ENCODE results near the gene POMT1. TPM values are rescaled to one million over a fixed set of nuclear protein-coding genes. Genes with fewer than 3 reads are reported as not detected.
"Not testable (repeated sequence)": the region's sequence is repeated elsewhere in the genome, so short reads cannot be mapped to it uniquely, and the experiment has no call there.

Gene POMT1
- total RNA-seq, 1 experiment from 2014 or later, result 58.0 TPM

DNA sequence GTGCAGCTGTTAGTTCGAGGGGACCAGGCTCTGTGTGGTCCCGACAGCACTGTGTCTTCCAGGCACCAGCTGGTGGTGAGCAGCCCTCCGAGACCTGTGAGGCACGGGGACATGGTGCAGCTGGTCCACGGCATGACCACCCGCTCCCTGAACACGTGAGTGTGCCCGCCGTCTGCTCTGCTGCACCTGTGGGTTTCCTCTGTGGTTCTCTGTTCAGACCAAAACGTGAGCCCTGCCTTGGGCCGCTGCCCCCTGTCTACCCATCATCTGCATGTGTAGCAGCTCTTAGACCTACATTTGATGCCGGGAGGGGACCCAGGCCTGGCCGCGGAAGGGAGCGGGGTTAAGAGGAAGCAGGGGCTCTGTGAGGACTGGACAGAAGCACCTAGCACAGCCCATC lies 10.5 kb downstream of the POMT1 start:
- CTCF ChIA-PET, result no interaction called here
- intact Hi-C loops (cut with micrococcal nuclease; ENCODE audit: unreplicated experiment) (no loop called here), in situ Hi-C loops (cut with HindIII; ENCODE audit: low pct_unique_long_range_greater_than_20kb, low sequenced_read_pairs) (no loop called here)
- no peaks in the 10 kb centered on the region for H3K36me3 ChIP-seq (ENCODE audit: control insufficient read depth, insufficient read depth, low read length)
- BruUV-seq (replicated peaks), result no TSS peak
- H3K4me1 ChIP-seq (ENCODE audit: control insufficient read depth, insufficient read depth, low read length), result no peaks in the 10 kb centered on the region
- DNase-seq (ENCODE audit: low read depth, low spot score) (no peak), ATAC-seq (no peak; the same call in 1 of the 2 replicates)
- H3K9me3 ChIP-seq (ENCODE audit: control insufficient read depth, insufficient read depth, low read depth, low read length), result no peaks in the 10 kb centered on the region
- H3K27me3 ChIP-seq (ENCODE audit: control insufficient read depth, insufficient read depth, low read length), result no peaks in the 10 kb centered on the region
- POLR2A ChIA-PET, result no interaction called here
- H3K4me3 ChIP-seq (ENCODE audit: low read depth in 2 of 2, low read length in 2 of 2), result no peak overlapping the region
- TF ChIP-seq, protein P1, sequence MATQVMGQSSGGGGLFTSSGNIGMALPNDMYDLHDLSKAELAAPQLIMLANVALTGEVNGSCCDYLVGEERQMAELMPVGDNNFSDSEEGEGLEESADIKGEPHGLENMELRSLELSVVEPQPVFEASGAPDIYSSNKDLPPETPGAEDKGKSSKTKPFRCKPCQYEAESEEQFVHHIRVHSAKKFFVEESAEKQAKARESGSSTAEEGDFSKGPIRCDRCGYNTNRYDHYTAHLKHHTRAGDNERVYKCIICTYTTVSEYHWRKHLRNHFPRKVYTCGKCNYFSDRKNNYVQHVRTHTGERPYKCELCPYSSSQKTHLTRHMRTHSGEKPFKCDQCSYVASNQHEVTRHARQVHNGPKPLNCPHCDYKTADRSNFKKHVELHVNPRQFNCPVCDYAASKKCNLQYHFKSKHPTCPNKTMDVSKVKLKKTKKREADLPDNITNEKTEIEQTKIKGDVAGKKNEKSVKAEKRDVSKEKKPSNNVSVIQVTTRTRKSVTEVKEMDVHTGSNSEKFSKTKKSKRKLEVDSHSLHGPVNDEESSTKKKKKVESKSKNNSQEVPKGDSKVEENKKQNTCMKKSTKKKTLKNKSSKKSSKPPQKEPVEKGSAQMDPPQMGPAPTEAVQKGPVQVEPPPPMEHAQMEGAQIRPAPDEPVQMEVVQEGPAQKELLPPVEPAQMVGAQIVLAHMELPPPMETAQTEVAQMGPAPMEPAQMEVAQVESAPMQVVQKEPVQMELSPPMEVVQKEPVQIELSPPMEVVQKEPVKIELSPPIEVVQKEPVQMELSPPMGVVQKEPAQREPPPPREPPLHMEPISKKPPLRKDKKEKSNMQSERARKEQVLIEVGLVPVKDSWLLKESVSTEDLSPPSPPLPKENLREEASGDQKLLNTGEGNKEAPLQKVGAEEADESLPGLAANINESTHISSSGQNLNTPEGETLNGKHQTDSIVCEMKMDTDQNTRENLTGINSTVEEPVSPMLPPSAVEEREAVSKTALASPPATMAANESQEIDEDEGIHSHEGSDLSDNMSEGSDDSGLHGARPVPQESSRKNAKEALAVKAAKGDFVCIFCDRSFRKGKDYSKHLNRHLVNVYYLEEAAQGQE (IDR thresholded peaks at IDR 0.05; ENCODE audit: insufficient read depth in 1 of 2, low read depth in 2 of 2, low read length in 1 of 2), result no peak
- TF ChIP-seq CTCF (IDR thresholded peaks at IDR 0.05) (no peak), POLR2AphosphoS5 (IDR thresholded peaks at IDR 0.05; ENCODE audit: low read depth, low read length) (no peak), SIN3A (IDR thresholded peaks at IDR 0.05; ENCODE audit: borderline replicate concordance, insufficient read depth, low read depth, low read length) (no peak), TCF7L2 (IDR thresholded peaks at IDR 0.05; ENCODE audit: low read depth, low read length) (no peak)
- no peak overlapping the region for H3K27ac ChIP-seq (ENCODE audit: low read length)

DNA sequence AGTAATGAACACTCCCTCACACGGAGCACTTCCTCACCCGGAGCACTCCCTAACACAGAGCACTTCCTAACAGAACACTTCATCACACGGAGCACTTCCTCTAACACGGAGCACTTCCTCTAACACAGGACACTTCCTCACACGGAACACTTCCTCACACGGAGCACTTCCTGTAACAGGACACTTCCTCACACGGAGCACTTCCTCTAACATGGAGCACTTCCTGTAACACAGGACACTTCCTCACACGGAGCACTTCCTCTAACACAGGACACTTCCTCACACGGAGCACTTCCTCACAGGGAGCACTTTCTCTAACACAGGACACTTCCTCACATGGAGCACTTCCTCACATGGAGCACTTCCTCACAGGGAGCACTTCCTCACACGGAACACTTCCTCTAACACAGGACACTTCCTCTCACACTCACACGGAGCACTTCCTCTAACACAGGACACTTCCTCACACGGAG lies 12.9 kb downstream of the POMT1 start:
- CTCF ChIA-PET; H3K4me3 ChIP-seq (ENCODE audit: low read depth in 2 of 2, low read length in 2 of 2); ATAC-seq; in situ Hi-C loops (cut with HindIII; ENCODE audit: low pct_unique_long_range_greater_than_20kb, low sequenced_read_pairs); H3K36me3 ChIP-seq (ENCODE audit: control insufficient read depth, insufficient read depth, low read length); H3K27me3 ChIP-seq (ENCODE audit: control insufficient read depth, insufficient read depth, low read length); BruUV-seq (replicated peaks); POLR2A ChIA-PET; H3K4me1 ChIP-seq (ENCODE audit: control insufficient read depth, insufficient read depth, low read length); intact Hi-C loops (cut with micrococcal nuclease; ENCODE audit: unreplicated experiment); DNase-seq (ENCODE audit: low read depth, low spot score); H3K27ac ChIP-seq (ENCODE audit: low read length); H3K9me3 ChIP-seq (ENCODE audit: control insufficient read depth, insufficient read depth, low read depth, low read length): not testable (repeated sequence)

DNA sequence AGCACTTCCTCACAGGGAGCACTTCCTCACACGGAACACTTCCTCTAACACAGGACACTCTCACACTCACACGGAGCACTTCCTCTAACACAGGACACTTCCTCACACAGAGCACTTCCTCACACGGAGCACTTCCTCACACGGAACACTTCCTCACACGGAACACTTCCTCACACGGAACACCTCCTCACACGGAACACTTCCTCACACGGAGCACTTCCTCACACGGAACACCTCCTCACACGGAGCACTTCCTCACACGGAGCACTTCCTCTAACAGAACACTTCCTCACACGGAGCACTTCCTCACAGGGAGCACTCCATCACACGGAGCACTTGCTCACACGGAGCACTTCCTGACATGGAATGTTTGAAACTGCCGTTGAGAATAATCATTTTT lies 13.4 kb downstream of the POMT1 start:
- no peaks in the 10 kb centered on the region for H3K4me1 ChIP-seq (ENCODE audit: control insufficient read depth, insufficient read depth, low read length)
- ATAC-seq (no peak), DNase-seq (ENCODE audit: low read depth, low spot score) (no peak)
- no TSS peak for BruUV-seq (replicated peaks)
- no peak overlapping the region for H3K27ac ChIP-seq (ENCODE audit: low read length)
- H3K27me3 ChIP-seq (ENCODE audit: control insufficient read depth, insufficient read depth, low read length), result no peaks in the 10 kb centered on the region
- H3K36me3 ChIP-seq (ENCODE audit: control insufficient read depth, insufficient read depth, low read length), result no peaks in the 10 kb centered on the region; the same call in 1 of the 2 replicates
- no peaks in the 10 kb centered on the region for H3K9me3 ChIP-seq (ENCODE audit: control insufficient read depth, insufficient read depth, low read depth, low read length)
- in situ Hi-C loops (cut with HindIII; ENCODE audit: low pct_unique_long_range_greater_than_20kb, low sequenced_read_pairs) (no loop called here), intact Hi-C loops (cut with micrococcal nuclease; ENCODE audit: unreplicated experiment) (no loop called here)
- ChIA-PET CTCF (no interaction called here), POLR2A (no interaction called here)
- TF ChIP-seq, protein P1 (IDR thresholded peaks at IDR 0.05; ENCODE audit: insufficient read depth in 1 of 2, low read depth in 2 of 2, low read length in 1 of 2), result no peak
- TF ChIP-seq SIN3A (IDR thresholded peaks at IDR 0.05; ENCODE audit: borderline replicate concordance, insufficient read depth, low read depth, low read length), result no peak
- no peak for TF ChIP-seq POLR2AphosphoS5 (IDR thresholded peaks at IDR 0.05; ENCODE audit: low read depth, low read length)
- H3K4me3 ChIP-seq (ENCODE audit: low read depth in 2 of 2, low read length in 2 of 2), result no peak overlapping the region
